ENCODE measurements around the gene UQCR10.

The UQCR10 gene

DNA sequence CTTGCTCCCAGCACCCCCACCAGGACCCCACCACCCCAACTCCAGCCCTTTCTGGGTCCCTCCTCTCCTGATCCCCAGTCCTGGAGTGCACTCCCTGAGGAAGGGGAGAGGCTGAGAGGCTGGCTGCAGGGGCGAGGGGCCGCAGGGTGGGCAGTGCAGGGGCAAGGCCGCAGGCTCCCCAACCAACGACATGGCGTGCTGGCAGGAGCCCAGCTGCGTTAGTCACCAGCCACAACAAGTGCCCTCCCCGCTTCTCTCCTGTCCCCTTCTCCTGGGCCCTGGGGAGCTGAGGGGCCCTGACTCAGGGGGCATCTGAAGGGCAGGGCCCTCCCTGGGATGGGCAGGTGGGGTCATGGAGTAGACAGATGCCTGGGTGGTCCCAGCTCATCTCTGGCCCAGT, 45.0 kb upstream of the UQCR10 start:
- ChIA-PET POLR2A (ENCODE audit: low non-redundant PET) (no interaction called here), CTCF (interaction anchor here (0.7 kb wide), 1 partner anchor 364 kb away, joined by 3 read pairs; no protein-coding TSS in a partner anchor)
- H3K27ac ChIP-seq: no peak overlapping the region
- no peak for DNase-seq (ENCODE audit: low spot score)
- TF ChIP-seq, protein P1, sequence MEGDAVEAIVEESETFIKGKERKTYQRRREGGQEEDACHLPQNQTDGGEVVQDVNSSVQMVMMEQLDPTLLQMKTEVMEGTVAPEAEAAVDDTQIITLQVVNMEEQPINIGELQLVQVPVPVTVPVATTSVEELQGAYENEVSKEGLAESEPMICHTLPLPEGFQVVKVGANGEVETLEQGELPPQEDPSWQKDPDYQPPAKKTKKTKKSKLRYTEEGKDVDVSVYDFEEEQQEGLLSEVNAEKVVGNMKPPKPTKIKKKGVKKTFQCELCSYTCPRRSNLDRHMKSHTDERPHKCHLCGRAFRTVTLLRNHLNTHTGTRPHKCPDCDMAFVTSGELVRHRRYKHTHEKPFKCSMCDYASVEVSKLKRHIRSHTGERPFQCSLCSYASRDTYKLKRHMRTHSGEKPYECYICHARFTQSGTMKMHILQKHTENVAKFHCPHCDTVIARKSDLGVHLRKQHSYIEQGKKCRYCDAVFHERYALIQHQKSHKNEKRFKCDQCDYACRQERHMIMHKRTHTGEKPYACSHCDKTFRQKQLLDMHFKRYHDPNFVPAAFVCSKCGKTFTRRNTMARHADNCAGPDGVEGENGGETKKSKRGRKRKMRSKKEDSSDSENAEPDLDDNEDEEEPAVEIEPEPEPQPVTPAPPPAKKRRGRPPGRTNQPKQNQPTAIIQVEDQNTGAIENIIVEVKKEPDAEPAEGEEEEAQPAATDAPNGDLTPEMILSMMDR (conservative IDR thresholded peaks at IDR 0.05; ENCODE audit: low read depth): no peak

- CTCF ChIA-PET: interaction anchor here (0.7 kb wide), 1 partner anchor 364 kb away, joined by 3 read pairs; no protein-coding TSS in a partner anchor
- TF ChIP-seq, protein P1 (conservative IDR thresholded peaks at IDR 0.05; ENCODE audit: low read depth): no peak
- no peak for DNase-seq (ENCODE audit: low spot score)
- H3K27ac ChIP-seq: no peak overlapping the region
- POLR2A ChIA-PET (ENCODE audit: low non-redundant PET): no interaction called here
These were observed 44.6 kb upstream of the UQCR10 start for GRCh38 chr22:29722587-29722986.

DNA sequence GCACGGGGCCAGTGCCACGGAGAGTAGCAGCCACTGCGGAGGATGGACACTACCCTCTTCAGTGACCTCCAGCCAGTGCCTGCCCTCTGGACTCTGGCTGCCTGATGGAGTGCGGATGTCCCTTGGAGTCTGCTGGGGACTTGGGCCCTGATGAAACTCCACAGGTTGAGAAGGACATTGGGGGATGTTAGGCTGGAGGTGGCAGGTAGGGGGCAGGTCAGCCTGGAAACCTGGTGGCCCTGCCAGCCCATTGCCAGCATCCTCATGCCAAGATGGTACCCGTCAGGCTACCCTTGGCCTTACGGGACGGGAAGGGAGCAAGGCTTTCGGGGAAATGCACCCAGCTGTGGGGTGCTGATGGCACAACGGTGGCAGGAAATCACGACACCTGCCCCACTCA, 43.4 kb upstream of the UQCR10 start:
- ChIA-PET POLR2A (ENCODE audit: low non-redundant PET) (no interaction called here), CTCF (no interaction called here)
- DNase-seq (ENCODE audit: low spot score): no peak
- TF ChIP-seq, protein P1 (conservative IDR thresholded peaks at IDR 0.05; ENCODE audit: low read depth): no peak
- no peak overlapping the region for H3K27ac ChIP-seq

- no peak overlapping the region for H3K27ac ChIP-seq
- TF ChIP-seq, protein P1 (conservative IDR thresholded peaks at IDR 0.05; ENCODE audit: low read depth): no peak
- POLR2A ChIA-PET (ENCODE audit: low non-redundant PET): no interaction called here
- CTCF ChIA-PET: interaction anchor here (0.6 kb wide), 2 partner anchors 257 to 321 kb away, joined by 3 read pairs; no protein-coding TSS in a partner anchor
- DNase-seq (ENCODE audit: low spot score): no peak
These were observed 42.3 kb upstream of the UQCR10 start for GRCh38 chr22:29724843-29725242.

DNA sequence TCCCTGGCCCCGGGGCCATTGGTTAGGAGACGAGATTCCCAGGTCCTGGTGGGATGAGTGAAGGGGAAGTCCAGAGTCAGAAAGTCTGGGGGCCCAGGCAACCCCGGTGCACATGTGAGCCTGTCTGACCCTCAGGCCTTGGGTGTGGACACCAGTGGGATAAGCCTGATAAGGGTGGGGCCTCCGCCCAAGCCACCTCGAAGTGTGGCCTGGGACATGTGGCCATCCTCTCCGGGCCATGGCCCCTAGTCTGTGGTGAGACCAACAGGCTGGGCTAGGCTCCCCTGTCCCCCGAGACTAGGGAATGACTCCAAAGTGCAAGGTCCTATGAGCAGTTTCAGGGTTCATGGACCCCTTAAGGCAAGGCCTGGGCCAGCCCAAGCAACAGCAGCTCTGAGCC, 41.1 kb upstream of the UQCR10 start:
- H3K27ac ChIP-seq: no peak overlapping the region
- ChIA-PET POLR2A (ENCODE audit: low non-redundant PET) (no interaction called here), CTCF (no interaction called here)
- TF ChIP-seq, protein P1 (conservative IDR thresholded peaks at IDR 0.05; ENCODE audit: low read depth): no peak
- DNase-seq (ENCODE audit: low spot score): no peak

DNA sequence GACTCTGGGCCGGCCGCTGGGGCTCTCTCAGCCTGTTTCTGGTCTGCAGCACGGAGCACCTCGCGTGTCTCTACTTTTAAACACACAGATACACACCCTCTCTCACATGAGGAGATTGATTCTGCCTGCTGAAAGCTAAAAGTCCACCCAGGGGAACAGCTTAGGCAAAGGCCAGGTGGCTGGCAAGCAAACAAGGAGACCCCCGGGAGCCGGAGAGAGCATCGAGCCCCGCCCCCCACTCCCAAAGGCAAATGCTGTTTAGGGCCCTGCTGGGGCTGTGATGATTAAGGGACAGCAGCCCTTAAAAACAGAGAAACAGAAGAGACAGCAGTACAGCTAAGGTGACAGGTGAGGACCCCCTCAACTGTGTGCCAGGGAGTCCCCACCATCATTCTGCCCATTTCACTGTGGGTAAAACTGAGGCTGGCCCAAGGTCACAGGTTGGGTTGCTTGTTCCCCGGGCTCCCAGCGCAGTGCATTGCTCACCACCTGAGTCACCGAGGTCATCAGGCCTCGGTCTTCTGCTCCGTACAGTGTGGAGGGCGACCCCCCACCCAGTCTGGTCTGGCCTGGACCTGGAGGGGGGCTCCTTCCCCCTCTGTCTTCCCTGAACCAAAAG, 40.5 kb upstream of the UQCR10 start:
- DNase-seq (ENCODE audit: low spot score): no peak
- CTCF ChIA-PET: no interaction called here
- TF ChIP-seq, protein P1 (conservative IDR thresholded peaks at IDR 0.05; ENCODE audit: low read depth): no peak
- H3K27ac ChIP-seq: no peak overlapping the region
- POLR2A ChIA-PET (ENCODE audit: low non-redundant PET): no interaction called here

Data from RWPE1 (cell line).